HFF-Myc (cell line): Measurements from ENCODE around the gene TLCD1.

Experiments
- DNase-seq: peaks from one replicate; pipeline ENCODE4 v3.0.0-alpha.2; 2011; ENCODE audit warnings: low read depth; ENCODE audit errors: extremely low read depth
- H3K4me3 ChIP-seq: replicated peaks from 2 replicates; pipeline ENCODE4 v1.5.1; 2011; ENCODE audit warnings: low read depth, mild to moderate bottlenecking, control low read depth, low read length
- CTCF ChIP-seq: IDR thresholded peaks from 2 replicates; pipeline ENCODE4 v1.5.1; 2012; ENCODE audit warnings: mild to moderate bottlenecking, low read depth, low read length, control low read depth; ENCODE audit errors: missing control alignments

Gene TLCD1

DNA sequence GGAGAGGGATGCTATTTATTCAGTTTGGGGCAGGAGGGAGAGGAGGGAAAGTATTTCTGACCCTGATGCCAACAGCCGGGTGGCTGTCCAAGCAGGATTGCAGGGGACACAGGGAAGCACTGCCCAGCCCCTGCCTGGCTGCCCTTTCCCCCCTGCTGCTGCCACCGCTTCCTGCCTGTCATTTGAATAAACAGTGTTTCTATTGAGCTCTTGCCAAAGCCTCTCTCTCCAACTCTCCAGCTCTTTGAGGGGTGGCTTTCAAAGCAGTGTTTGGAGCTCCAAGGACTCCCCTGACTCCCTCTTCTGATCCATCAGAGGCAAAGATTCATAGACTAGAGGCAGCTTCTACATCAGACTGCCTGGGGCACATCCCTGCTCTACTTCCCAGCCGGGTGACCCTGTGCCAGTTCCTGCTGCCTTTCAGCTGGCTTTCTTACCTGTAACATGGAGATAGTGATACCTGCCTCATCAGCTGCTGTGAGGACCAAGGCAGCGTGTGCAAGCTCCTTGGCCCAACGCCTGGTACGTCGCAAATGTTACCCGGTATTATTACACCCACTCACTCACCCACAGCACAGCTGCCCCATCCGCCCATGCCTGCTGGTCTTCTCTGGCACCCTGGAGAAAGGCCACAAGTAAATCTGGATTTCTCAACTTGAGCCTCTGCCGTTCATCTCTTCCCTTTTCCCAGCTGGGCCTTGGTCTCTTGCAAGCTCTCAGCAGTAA is 23.8 kb downstream of the TLCD1 start:
- TF ChIP-seq CTCF, result no peak
- H3K4me3 ChIP-seq, result no peak overlapping the region
- DNase-seq, result no peak

DNA sequence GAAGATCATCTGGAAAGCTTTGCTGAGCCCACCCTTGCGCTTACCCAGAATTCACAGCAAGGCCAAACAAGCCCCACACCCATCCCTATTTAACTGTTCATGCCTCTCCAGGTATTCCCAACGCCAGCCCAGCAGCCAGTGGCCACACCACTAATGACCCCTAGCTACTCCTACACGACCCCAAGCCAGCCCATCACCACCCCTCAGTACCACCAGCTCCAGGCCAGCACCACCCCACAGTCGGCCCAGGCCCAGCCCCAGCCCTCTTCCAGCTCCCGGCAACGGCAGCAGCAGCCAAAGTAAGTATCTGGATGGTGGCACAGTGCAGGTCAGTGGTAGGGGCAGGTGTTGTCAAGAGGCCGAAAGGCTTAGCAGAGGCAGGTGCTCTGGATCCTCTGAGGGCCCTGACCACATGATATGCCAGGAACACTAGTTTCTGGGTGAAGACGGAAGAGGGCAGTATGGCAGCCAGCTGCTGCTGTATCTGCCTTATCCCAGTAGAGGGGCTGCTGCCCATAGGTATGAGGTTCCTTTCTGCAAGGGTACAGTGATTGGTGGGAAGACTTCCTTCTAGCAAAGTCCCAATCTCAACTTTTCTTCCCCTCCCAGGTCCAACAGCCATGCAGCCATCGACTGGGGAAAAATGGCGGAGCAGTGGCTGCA is 25.1 kb downstream of the TLCD1 start:
- no peak for TF ChIP-seq CTCF
- DNase-seq, result no peak
- H3K4me3 ChIP-seq, result no peak overlapping the region

- DNase-seq, result no peak
- H3K4me3 ChIP-seq, result no peak overlapping the region
- no peak for TF ChIP-seq CTCF
These were observed 25.8 kb downstream of the TLCD1 start for GRCh38 chr17:28700278-28700677.

DNA sequence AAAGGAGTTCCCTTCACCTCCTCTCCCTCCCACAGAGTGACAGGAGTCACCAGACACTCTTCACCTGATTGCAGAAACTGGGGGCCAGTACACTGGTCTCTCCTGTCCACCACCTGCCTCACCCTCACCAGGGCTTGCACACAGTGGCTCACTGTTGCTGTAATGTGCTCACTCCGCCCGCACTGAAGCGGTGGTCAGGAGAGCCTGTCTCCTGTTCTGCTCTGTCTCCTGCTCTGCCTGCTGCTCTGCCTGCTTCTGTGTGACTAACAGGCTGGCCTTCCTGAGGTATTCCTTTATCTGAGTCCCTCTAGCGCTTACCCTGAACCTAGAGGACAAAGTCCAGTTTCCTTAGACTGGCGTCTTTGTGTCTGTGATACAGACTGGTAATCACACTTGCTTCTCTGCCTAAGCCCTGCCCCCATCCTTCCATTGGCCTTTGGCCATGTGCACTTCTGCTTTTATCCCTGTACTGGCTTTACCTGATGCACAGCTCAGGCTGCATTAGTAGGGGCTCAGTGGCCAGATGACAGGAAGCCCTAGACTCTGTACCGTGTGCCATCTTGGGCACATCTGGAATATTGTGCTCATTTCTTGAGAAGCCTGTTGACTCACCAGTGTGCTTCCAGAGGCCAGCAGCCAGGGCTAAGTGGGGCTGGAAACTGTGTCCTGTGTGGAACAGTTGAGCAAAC is 27.6 kb downstream of the TLCD1 start:
- no peak for DNase-seq
- no peak for TF ChIP-seq CTCF
- H3K4me3 ChIP-seq, result no peak overlapping the region

DNA sequence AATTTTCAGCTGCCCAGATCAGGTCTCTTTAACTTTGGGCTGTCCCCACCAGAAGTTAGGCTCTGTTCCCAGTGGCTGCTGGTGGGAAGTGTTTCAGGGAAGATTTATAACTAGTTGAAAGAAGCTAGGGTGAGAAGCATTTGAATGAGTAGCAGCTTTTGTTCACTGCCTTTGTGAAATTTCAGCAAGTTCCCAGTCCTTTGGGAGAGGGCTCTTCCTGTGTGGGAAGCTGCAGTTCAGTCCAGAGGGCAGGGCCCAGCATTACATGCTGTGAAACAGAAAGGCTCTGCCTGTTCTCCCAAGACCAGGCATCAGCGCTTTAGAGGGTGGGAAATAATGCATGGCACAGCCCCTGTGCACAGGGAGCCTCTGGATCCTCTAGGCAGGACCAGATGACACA is 32.2 kb downstream of the TLCD1 start:
- no peak overlapping the region for H3K4me3 ChIP-seq
- no peak for TF ChIP-seq CTCF
- DNase-seq, result no peak

- no peak for DNase-seq
- no peak for TF ChIP-seq CTCF
- no peak overlapping the region for H3K4me3 ChIP-seq
These were observed 37.0 kb downstream of the TLCD1 start for GRCh38 chr17:28689011-28689410.
